ENCODE data around the gene OAS2. TPM values are rescaled to one million over a fixed set of nuclear protein-coding genes. Genes with fewer than 3 reads are reported as not detected.

The OAS2 gene
- polyA plus RNA-seq, 1 donor from 2014 or later: not detected

GRCh38 chr12:112947761-112948160, 30.6 kb upstream of the OAS2 start:
- Histone ChIP-seq H3K4me3 (ENCODE audit: low read length) (no peak overlapping the region), H3K9me2 (ENCODE audit: insufficient read depth, low read length) (no peaks in the 10 kb centered on the region), H3K79me2 (replicated peaks; ENCODE audit: insufficient read depth, low read length) (no peaks in the 10 kb centered on the region), H4K20me1 (ENCODE audit: insufficient read depth) (no peaks in the 10 kb centered on the region), H3K27ac (ENCODE audit: low read length) (no peak overlapping the region), H3K27me3 (ENCODE audit: insufficient read depth, low read depth, low read length) (no peaks in the 10 kb centered on the region), H2AFZ (ENCODE audit: low read depth, low read length) (no peak overlapping the region), H3K9me3 (ENCODE audit: low read length) (no peaks in the 10 kb centered on the region), H3K36me3 (ENCODE audit: insufficient read depth, low read length) (no peaks in the 10 kb centered on the region), H3K9ac (ENCODE audit: low read length) (no peak overlapping the region), H3F3A (ENCODE audit: insufficient read depth, low read length, poor library complexity, severe bottlenecking) (no peaks in the 10 kb centered on the region), H3K4me2 (ENCODE audit: low read length) (no peak overlapping the region)
- no peak for TF ChIP-seq SMC3 (conservative IDR thresholded peaks at IDR 0.05; ENCODE audit: poor library complexity)
- no peak for TF ChIP-seq EZH2 (IDR thresholded peaks at IDR 0.05; ENCODE audit: borderline replicate concordance, insufficient read depth, low read length, poor library complexity, severe bottlenecking)
- TF ChIP-seq MXI1 (conservative IDR thresholded peaks at IDR 0.05; ENCODE audit: poor library complexity, severe bottlenecking): no peak
- TF ChIP-seq RAD21 (conservative IDR thresholded peaks at IDR 0.05): no peak
- no peak for TF ChIP-seq POLR2AphosphoS5 (IDR thresholded peaks at IDR 0.05)
- TF ChIP-seq REST (IDR thresholded peaks at IDR 0.05; ENCODE audit: borderline replicate concordance): no peak

- H3F3A ChIP-seq (ENCODE audit: insufficient read depth, low read length, poor library complexity, severe bottlenecking): no peaks in the 10 kb centered on the region
- no peak overlapping the region for H3K4me3 ChIP-seq (ENCODE audit: low read length)
- no peak overlapping the region for H3K27ac ChIP-seq (ENCODE audit: low read length)
- H3K9me2 ChIP-seq (ENCODE audit: insufficient read depth, low read length): no peaks in the 10 kb centered on the region
- TF ChIP-seq SMC3 (conservative IDR thresholded peaks at IDR 0.05; ENCODE audit: poor library complexity) (no peak), TAF1 (IDR thresholded peaks at IDR 0.05; ENCODE audit: low read depth) (no peak), CTCF (IDR thresholded peaks at IDR 0.05; ENCODE audit: poor library complexity, severe bottlenecking) (no peak), MXI1 (conservative IDR thresholded peaks at IDR 0.05; ENCODE audit: poor library complexity, severe bottlenecking) (no peak), REST (IDR thresholded peaks at IDR 0.05; ENCODE audit: borderline replicate concordance) (no peak)
- no peaks in the 10 kb centered on the region for H4K20me1 ChIP-seq (ENCODE audit: insufficient read depth)
- H3K27me3 ChIP-seq (ENCODE audit: insufficient read depth, low read depth, low read length): no peaks in the 10 kb centered on the region
- no peak overlapping the region for H2AFZ ChIP-seq (ENCODE audit: low read depth, low read length)
- no peaks in the 10 kb centered on the region for H3K79me2 ChIP-seq (replicated peaks; ENCODE audit: insufficient read depth, low read length)
- no peaks in the 10 kb centered on the region for H3K9me3 ChIP-seq (ENCODE audit: low read length)
- H3K36me3 ChIP-seq (ENCODE audit: insufficient read depth, low read length): no peaks in the 10 kb centered on the region
- no peak overlapping the region for H3K9ac ChIP-seq (ENCODE audit: low read length)
- no peak overlapping the region for H3K4me2 ChIP-seq (ENCODE audit: low read length)
Observed at GRCh38 chr12:112948806-112949205, 29.5 kb upstream of the OAS2 start.

Data from neural cell (in vitro differentiated cells).